Camera-type eye (tissue), 1 donor: ENCODE results near the gene DOHH. TPM values are rescaled to one million over a fixed set of nuclear protein-coding genes. Genes with fewer than 3 reads are reported as not detected.

Source experiments
- total RNA-seq: library from RNA; depleted of rRNA; stranded (reverse); fragments of >200 nt; gene quantifications from one replicate; pipeline ENCODE4 v1.2.3, GENCODE V29; 2014

The DOHH gene
- 12.1 TPM for total RNA-seq

GRCh38 chr19:3500429-3501101 lies at the start of gene DOHH:
TSS of gene DOHH (minus strand) at chr19:3500674. CDS start at chr19:3496814, 3,860 bp downstream.

GRCh38 chr19:3538965-3539755 lies 38.7 kb upstream of the DOHH start, which contains the start of gene TEKTIP1:
TSS of gene TEKTIP1 (plus strand) at chr19:3539174. CDS start at chr19:3539178, 4 bp downstream.

GRCh38 chr19:3505598-3506383 lies 5.3 kb upstream of the DOHH start, which contains the start of gene FZR1:
TSS of gene FZR1 (plus strand) at chr19:3506311. CDS start at chr19:3522990, 16,679 bp downstream.

GRCh38 chr19:3483226-3483628 lies 17.2 kb downstream of the DOHH start, which contains the start of gene SMIM44:
TSS of gene SMIM44 (minus strand) at chr19:3483441. CDS start at chr19:3483403, 38 bp downstream.

GRCh38 chr19:3480383-3481091 lies 19.9 kb downstream of the DOHH start, which contains the start of gene SMIM24:
TSS of gene SMIM24 (minus strand) at chr19:3480525. CDS start at chr19:3480463, 62 bp downstream.

Other genes with a start within 250 kb of the DOHH start
- 63.5 TPM for gene NFIC, start 134.1 kb downstream of the DOHH start, total RNA-seq
- 3.9 TPM for gene SMIM24, start 20.1 kb downstream of the DOHH start, total RNA-seq
- gene SMIM44, start 17.2 kb downstream of the DOHH start, total RNA-seq: 6.5 TPM
- gene FZR1, start 5.6 kb upstream of the DOHH start, total RNA-seq: 56.4 TPM
- gene TEKTIP1, start 38.5 kb upstream of the DOHH start, total RNA-seq: not detected
- 34.4 TPM for gene MFSD12, start 56.9 kb upstream of the DOHH start, total RNA-seq
- 60.3 TPM for gene HMG20B, start 72.3 kb upstream of the DOHH start, total RNA-seq
- gene GIPC3, start 84.8 kb upstream of the DOHH start, total RNA-seq: 0.60 TPM
- gene TBXA2R, start 106.2 kb upstream of the DOHH start, total RNA-seq: 2.0 TPM
- 26.9 TPM for gene CACTIN, start 126.1 kb upstream of the DOHH start, total RNA-seq
- gene PIP5K1C, start 199.8 kb upstream of the DOHH start, total RNA-seq: 57.6 TPM
- gene TJP3, start 207.7 kb upstream of the DOHH start, total RNA-seq: 5.3 TPM